Vagina (tissue), 2 donors: ENCODE data around the gene ADAMTS14. TPM values are rescaled to one million over a fixed set of nuclear protein-coding genes. Genes with fewer than 3 reads are reported as not detected.
A peak's percentile ranks its signal among the peaks of the same experiment; 100 is the strongest.

Experiments used
- DNase-seq, 2 donors: peaks; one replicate each; pipeline ENCODE4 v3.0.0-alpha.2; 2017; ENCODE audit errors: extremely low spot score in 2 of 2
- H3K27ac ChIP-seq: fragments of 200-600 bp; sonication (generic); one replicate; pipeline ENCODE4 v1.5.1; 2019
- H3K27me3 ChIP-seq: fragments of 200-600 bp; sonication (generic); one replicate; pipeline ENCODE4 v1.5.1; 2019
- H3K36me3 ChIP-seq, 2 donors: fragments of 200-600 bp; sonication (generic); one replicate each; pipeline ENCODE4 v1.5.1; 2017 to 2019
- H3K4me1 ChIP-seq: fragments of 200-600 bp; sonication (generic); one replicate; pipeline ENCODE4 v1.5.1; 2019
- H3K4me3 ChIP-seq, 2 donors: fragments of 200-600 bp; sonication (generic); 1 replicate in 1 of 2; 2 replicates in 1 of 2; pipeline ENCODE4 v1.5.1; 2016 to 2019
- H3K9me3 ChIP-seq: fragments of 200-600 bp; sonication (generic); one replicate; pipeline ENCODE4 v1.5.1; 2019
- POLR2A ChIP-seq, 2 donors: fragments of 450-650 bp; IDR thresholded peaks; one replicate each; pipeline ENCODE4 v1.6.1; 2017; ENCODE audit warnings: antibody characterized with exemption in 2 of 2, mild to moderate bottlenecking in 2 of 2, moderate library complexity in 2 of 2
- POLR2AphosphoS5 ChIP-seq, 2 donors: sonication (generic); formaldehyde crosslinking; IDR thresholded peaks; one replicate each; pipeline ENCODE4 v1.9.0; 2017; ENCODE audit warnings: antibody characterized with exemption in 2 of 2, mild to moderate bottlenecking in 2 of 2, low read depth in 1 of 2; ENCODE audit not compliant: insufficient read depth in 1 of 2
- intact Hi-C: fragments of 100-400 bp; cut with DNase I; formaldehyde crosslinking; loops from one replicate; pipeline ENCODE4 v1.15.1; 2023
- total RNA-seq: library from RNA; depleted of rRNA; stranded (reverse); fragments of >200 nt; gene quantifications from one replicate; pipeline ENCODE4 v1.2.3, GENCODE V29; 2016
- TF ChIP-seq, protein P1 (sequence below), 3 experiments: fragments of 450-650 bp in 2 of 3; fragments of 200-600 bp in 1 of 3; sonication (generic) in 1 of 3; IDR thresholded peaks; one replicate each; pipeline ENCODE4 v1.5.1; 2017 to 2019; ENCODE audit warnings: antibody characterized with exemption in 3 of 3, mild to moderate bottlenecking in 2 of 3, moderate library complexity in 2 of 3

The ADAMTS14 gene
- total RNA-seq, 1 donor from 2014 or later, result not detected

DNA sequence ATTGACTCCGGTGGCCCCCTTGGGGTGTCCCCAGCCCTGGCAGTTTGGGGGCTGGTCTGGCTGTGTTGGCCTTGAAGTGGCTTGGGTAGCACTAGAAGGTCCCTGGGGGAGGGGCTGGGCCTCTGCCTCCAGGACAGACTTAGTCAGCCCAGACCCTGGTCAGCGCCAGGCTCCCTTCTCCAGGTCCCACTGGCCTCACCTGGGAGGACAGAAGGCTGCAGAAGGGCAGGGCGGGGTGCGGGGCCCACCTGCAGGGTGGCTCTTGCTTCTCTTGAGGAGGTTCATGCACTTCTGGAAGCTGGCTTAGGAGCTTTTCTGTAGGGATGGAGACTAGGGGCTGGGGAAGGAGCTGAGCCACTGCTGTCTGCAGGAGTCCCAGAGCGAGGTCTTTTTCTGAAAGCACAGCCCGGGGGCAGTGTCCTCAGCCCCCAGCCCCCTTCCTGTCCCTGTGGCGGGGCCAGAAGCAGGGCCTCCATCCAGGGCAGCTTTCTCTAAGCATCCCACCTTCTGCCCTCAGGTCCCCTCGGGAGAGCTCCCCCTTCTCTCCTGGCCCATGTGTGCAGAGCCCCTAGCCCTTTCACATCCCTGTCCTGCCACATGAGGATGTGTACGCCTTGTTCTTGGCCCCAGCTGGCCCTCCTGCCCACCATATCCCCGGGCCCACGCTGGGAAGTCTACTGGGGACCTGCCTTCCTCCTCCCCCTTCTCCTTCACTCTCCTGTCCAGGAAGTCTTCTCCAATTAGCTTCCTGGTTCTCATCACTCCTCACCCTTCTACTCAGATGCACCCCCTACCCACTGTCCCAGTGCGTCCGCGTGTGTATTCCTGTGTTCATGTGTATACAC lies 101.9 kb downstream of the ADAMTS14 start:
- H3K4me3 ChIP-seq, result no peak overlapping the region

DNA sequence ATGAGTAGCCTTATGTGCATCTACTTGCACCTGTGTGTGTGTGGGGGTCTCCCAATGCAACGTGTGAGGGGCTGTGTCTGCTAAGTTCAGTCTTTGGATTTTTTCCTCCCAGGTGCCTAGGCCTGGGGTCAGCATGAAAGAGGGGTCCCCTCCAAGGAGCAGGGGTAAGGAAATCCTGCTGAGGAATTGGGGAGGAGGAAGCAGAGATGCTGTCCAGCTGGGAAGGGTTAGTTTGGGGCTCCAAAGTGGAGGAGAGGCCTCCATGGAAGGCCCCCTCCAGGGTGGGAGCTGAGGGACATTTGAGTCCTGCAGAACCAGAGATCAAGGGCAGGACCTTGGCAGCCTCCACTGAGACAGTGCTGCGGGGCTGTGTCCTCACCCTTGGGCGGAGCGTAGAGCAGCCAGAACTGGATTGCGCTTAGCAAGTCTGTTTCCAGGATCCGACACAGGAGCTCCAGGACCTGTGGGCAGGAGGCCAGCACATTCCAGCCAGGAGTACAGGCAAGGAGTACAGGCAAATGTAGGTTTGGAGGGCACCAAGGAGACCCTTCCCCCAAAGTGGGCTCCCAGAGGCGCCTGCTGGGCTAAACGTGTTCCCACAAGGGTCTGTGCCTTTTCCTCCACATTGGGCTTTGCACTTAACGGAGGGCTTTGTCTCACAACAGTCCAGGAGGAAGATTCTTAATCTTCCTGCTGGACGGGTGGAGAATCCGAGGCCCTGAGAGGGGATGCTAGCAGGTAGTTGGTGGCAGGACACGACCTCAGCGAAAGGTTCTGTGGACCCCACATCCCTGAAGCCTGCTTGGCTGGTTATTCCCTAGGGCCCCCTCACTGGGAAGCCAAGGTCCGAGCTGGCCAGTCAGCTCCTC lies 102.7 kb downstream of the ADAMTS14 start:
- peak; percentile 79 to 87 for DNase-seq
- H3K4me1 ChIP-seq, result no peaks in the 10 kb centered on the region
- no peaks in the 10 kb centered on the region for H3K9me3 ChIP-seq
- intact Hi-C loops, result no loop called here
- H3K4me3 ChIP-seq, result no peak overlapping the region
- no peak overlapping the region for H3K27ac ChIP-seq
- H3K36me3 ChIP-seq, result no peaks in the 10 kb centered on the region
- H3K27me3 ChIP-seq, result no peaks in the 10 kb centered on the region
- TF ChIP-seq POLR2AphosphoS5 (IDR thresholded peaks at IDR 0.05; ENCODE audit: insufficient read depth in 1 of 2, low read depth in 1 of 2) (no peak), POLR2A (IDR thresholded peaks at IDR 0.05) (no peak)
- TF ChIP-seq, protein P1, sequence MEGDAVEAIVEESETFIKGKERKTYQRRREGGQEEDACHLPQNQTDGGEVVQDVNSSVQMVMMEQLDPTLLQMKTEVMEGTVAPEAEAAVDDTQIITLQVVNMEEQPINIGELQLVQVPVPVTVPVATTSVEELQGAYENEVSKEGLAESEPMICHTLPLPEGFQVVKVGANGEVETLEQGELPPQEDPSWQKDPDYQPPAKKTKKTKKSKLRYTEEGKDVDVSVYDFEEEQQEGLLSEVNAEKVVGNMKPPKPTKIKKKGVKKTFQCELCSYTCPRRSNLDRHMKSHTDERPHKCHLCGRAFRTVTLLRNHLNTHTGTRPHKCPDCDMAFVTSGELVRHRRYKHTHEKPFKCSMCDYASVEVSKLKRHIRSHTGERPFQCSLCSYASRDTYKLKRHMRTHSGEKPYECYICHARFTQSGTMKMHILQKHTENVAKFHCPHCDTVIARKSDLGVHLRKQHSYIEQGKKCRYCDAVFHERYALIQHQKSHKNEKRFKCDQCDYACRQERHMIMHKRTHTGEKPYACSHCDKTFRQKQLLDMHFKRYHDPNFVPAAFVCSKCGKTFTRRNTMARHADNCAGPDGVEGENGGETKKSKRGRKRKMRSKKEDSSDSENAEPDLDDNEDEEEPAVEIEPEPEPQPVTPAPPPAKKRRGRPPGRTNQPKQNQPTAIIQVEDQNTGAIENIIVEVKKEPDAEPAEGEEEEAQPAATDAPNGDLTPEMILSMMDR (IDR thresholded peaks at IDR 0.05), result no peak

More for the DNA sequence above, 101.9 kb downstream of the ADAMTS14 start:
- Histone ChIP-seq H3K27ac (no peak overlapping the region), H3K27me3 (no peaks in the 10 kb centered on the region), H3K9me3 (no peaks in the 10 kb centered on the region), H3K36me3 (no peaks in the 10 kb centered on the region), H3K4me1 (no peaks in the 10 kb centered on the region)
- DNase-seq, result peak; percentile 80 to 87
- intact Hi-C loops, result no loop called here
- TF ChIP-seq, protein P1 (IDR thresholded peaks at IDR 0.05), result no peak
- TF ChIP-seq POLR2A (IDR thresholded peaks at IDR 0.05) (no peak), POLR2AphosphoS5 (IDR thresholded peaks at IDR 0.05; ENCODE audit: insufficient read depth in 1 of 2, low read depth in 1 of 2) (no peak)

DNA sequence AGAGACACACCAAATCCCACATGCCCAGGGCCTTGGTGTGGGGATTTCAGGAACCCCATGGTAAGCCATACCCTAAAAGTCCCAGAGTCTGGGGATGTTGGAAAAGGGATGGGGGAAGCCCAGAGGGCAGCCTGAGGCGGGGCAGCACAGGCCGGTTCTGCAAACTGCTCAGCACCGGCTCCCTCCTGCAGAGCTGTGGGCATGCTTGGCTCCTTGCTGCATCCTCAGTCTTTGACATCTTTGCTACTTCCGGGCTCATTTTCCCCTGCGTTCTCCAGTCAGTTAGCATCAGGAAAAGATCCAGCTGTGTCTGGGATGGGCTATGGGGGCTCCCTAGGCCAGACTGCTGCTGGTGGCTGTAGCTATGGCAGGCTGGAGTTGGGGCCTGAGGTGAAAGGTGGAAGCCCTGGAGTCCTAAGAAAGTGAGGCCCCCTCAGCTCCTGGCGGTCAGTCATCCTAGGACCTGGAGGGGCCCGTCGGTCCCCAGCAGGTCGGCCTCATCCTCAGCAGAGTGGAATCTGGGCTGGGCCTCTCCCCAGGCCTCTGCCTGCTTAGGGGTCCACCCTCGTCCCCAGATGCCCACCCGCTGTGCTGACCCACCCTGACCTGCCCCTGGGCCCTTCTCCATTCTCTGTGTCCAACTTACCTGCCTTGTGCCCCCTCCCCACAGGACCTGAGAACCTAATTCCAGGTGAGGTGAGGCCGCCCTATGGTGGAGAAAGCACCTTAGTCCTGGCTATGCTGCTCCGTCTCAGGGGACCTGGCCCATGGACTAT lies 103.6 kb downstream of the ADAMTS14 start:
- Histone ChIP-seq H3K36me3 (no peaks in the 10 kb centered on the region), H3K27ac (no peak overlapping the region), H3K4me1 (no peaks in the 10 kb centered on the region), H3K27me3 (no peaks in the 10 kb centered on the region), H3K4me3 (no peak overlapping the region), H3K9me3 (no peaks in the 10 kb centered on the region)
- intact Hi-C loops, result no loop called here
- DNase-seq, result no peak
- TF ChIP-seq, protein P1 (IDR thresholded peaks at IDR 0.05), result no peak
- no peak for TF ChIP-seq POLR2A (IDR thresholded peaks at IDR 0.05)
- TF ChIP-seq POLR2AphosphoS5 (IDR thresholded peaks at IDR 0.05; ENCODE audit: insufficient read depth in 1 of 2, low read depth in 1 of 2), result no peak

DNA sequence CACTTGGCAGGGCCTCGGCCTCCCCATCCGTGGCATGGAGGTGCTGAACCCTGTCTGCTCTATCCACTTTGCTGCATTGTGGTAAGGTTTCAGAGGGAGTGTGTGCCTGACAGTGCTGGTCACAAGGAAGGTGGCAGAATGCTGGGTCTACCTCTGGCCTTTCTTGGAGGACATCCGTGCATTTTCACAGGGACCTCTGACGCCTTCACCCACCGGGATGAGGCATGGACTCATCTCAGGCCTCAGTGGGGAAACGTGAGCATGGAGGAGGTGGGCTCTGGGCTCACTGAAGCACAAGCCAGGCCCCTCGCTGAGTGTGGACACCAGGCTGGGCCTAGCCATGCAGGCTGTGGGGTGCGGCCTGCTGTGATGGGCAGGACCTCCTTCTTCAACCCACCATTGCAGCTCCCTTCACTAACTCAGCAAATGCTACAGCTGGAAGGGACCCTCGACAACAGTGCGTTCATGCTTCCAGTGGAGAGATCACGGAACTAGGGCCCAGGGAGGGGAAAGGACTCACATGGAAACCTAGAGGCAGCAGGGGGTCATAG lies 104.2 kb downstream of the ADAMTS14 start:
- no peaks in the 10 kb centered on the region for H3K9me3 ChIP-seq
- DNase-seq, result peak in 1 of 2 donors; percentile 70
- no peak overlapping the region for H3K4me3 ChIP-seq
- intact Hi-C loops, result no loop called here
- TF ChIP-seq POLR2AphosphoS5 (IDR thresholded peaks at IDR 0.05; ENCODE audit: insufficient read depth in 1 of 2, low read depth in 1 of 2) (no peak), POLR2A (IDR thresholded peaks at IDR 0.05) (no peak)
- TF ChIP-seq, protein P1 (IDR thresholded peaks at IDR 0.05), result no peak
- H3K4me1 ChIP-seq, result no peaks in the 10 kb centered on the region
- H3K27ac ChIP-seq, result no peak overlapping the region
- H3K36me3 ChIP-seq, result no peaks in the 10 kb centered on the region
- H3K27me3 ChIP-seq, result no peaks in the 10 kb centered on the region
